ENCODE measurements around the gene CASP7.

The CASP7 gene

GRCh38 chr10:113712755-113713639, 33.3 kb downstream of the CASP7 start:
- no peak for DNase-seq

- DNase-seq = no peak
Measured at GRCh38 chr10:113713640-113713982, 33.9 kb downstream of the CASP7 start.

GRCh38 chr10:113716109-113716910, 36.6 kb downstream of the CASP7 start:
- no peak for DNase-seq

- DNase-seq = no peak
Measured at GRCh38 chr10:113718969-113719822, 39.5 kb downstream of the CASP7 start.

- DNase-seq = peak in 1 of 2 experiments; percentile 13
Measured at GRCh38 chr10:113720386-113720785, 40.7 kb downstream of the CASP7 start.

GRCh38 chr10:113732160-113732881, 52.6 kb downstream of the CASP7 start:
- no peak for DNase-seq

GRCh38 chr10:113732966-113733365, 53.3 kb downstream of the CASP7 start:
- no peak for DNase-seq

GRCh38 chr10:113733635-113734034, 53.9 kb downstream of the CASP7 start:
- no peak for DNase-seq

GRCh38 chr10:113735913-113736312, 56.2 kb downstream of the CASP7 start:
- DNase-seq = peak in 1 of 2 experiments; percentile 29

- no peak for DNase-seq
Measured at GRCh38 chr10:113736576-113736975, 56.9 kb downstream of the CASP7 start.

- DNase-seq = no peak
Measured at GRCh38 chr10:113739031-113739430, 59.3 kb downstream of the CASP7 start.

GRCh38 chr10:113739577-113739976, 59.9 kb downstream of the CASP7 start:
- no peak for DNase-seq

GRCh38 chr10:113740850-113741249, 61.1 kb downstream of the CASP7 start:
- DNase-seq = no peak

GRCh38 chr10:113742466-113742865, 62.8 kb downstream of the CASP7 start:
- no peak for DNase-seq

GRCh38 chr10:113743594-113743993, 63.9 kb downstream of the CASP7 start:
- DNase-seq = no peak

- no peak for DNase-seq
Measured at GRCh38 chr10:113745374-113745773, 65.7 kb downstream of the CASP7 start.

- DNase-seq = no peak
Measured at GRCh38 chr10:113746217-113746957, 66.7 kb downstream of the CASP7 start.

- DNase-seq = no peak
Measured at GRCh38 chr10:113751181-113751732, 71.5 kb downstream of the CASP7 start, which contains the start of gene PLEKHS1. Gene PLEKHS1 (plus strand): TSS chr10:113751682. CDS start chr10:113755278, 3,596 bp downstream.

GRCh38 chr10:113752553-113752952, 72.8 kb downstream of the CASP7 start:
- DNase-seq = no peak

GRCh38 chr10:113753020-113753692, 73.4 kb downstream of the CASP7 start:
- peak; percentile 20 to 72 for DNase-seq

- DNase-seq = no peak
Measured at GRCh38 chr10:113754125-113754524, 74.4 kb downstream of the CASP7 start.

Data from NCI-H2081 (cell line).